ENCODE data around the gene SRMS. TPM values are rescaled to one million over a fixed set of nuclear protein-coding genes. Genes with fewer than 3 reads are reported as not detected.

SRMS gene
- total and polyA plus RNA-seq, 2 donors (not counting 1 experiment from before 2014, with no cell fraction given), result 0.17 to 0.54 TPM

DNA sequence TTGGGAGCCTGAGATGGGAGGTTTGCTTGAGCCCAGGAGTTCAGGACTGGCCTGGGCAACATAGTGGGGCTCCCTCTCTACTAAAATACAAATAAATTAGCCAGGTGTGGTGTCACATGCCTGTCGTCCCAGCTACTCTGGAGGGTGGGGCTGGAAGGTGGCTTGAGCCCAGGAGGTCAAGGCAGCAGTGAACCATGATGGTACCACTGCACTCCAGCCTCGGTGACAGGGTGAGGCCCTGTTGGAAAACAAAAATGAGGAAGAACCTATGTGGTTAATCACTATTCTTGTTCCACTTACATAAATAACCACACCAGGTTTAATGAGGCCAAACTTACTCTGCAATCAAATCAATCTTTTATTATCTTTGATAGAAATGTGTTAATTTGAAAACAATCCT is 21.6 kb downstream of the SRMS start:
- no peaks in the 10 kb centered on the region for H3K27me3 Mint-ChIP-seq
- POLR2A ChIA-PET, result interaction anchor here (0.7 to 1.7 kb wide), 3 partner anchors 11 to 522 kb away, joined by 3 to 5 read pairs (median 3); partner anchors contain the start of gene PTK6
- Histone ChIP-seq H4K20me1 (ENCODE audit: control insufficient read depth, insufficient read depth, low read length, poor library complexity, severe bottlenecking) (peaks cover 28% of the 10 kb centered on the region), H3K27me3 (replicated peaks in 1 of 4; ENCODE audit: control extremely low read depth in 1 of 4, control insufficient read depth in 3 of 4, insufficient read depth in 4 of 4, low read length in 3 of 4) (peaks cover 0 to 6% (median 0%) of the 10 kb centered on the region in 4 experiments), H2AFZ (ENCODE audit: insufficient read depth, low read depth, low read length, poor library complexity, severe bottlenecking) (no peak overlapping the region), H3K4me3 (ENCODE audit: control extremely low read depth in 1 of 5, extremely low read depth in 1 of 5, insufficient read depth in 1 of 5, low read depth in 2 of 5, low read length in 4 of 5) (no peak overlapping the region), H3K4me2 (replicated peaks; ENCODE audit: low read depth, low read length, poor library complexity, severe bottlenecking) (no peak overlapping the region), H3K27ac (ENCODE audit: low read length in 2 of 2) (no peak overlapping the region), H3K79me2 (ENCODE audit: control insufficient read depth, insufficient read depth, low read length) (peaks cover 14% of the 10 kb centered on the region), H3K4me1 (ENCODE audit: control insufficient read depth in 2 of 2, insufficient read depth in 2 of 2, low read length in 2 of 2) (peaks cover 17 to 23% of the 10 kb centered on the region in 2 donors), H3K9me3 (ENCODE audit: control extremely low read depth in 1 of 3, control insufficient read depth in 2 of 3, insufficient read depth in 1 of 3, low read length in 2 of 3) (peaks cover 0 to 14% (median 4%) of the 10 kb centered on the region in 3 donors), H3K36me3 (replicated peaks in 1 of 2; ENCODE audit: control extremely low read depth in 1 of 2, control insufficient read depth in 1 of 2, extremely low read depth in 1 of 2, insufficient read depth in 2 of 2, low read length in 1 of 2) (peaks cover 0 to 7% of the 10 kb centered on the region in 2 experiments), H3K9ac (ENCODE audit: low read length) (no peak overlapping the region)
- peaks cover 38% of the 10 kb centered on the region for H3K4me1 Mint-ChIP-seq
- ATAC-seq (ENCODE audit: low read depth), result no peak
- H3K27ac Mint-ChIP-seq, result no peak overlapping the region
- WGBS (ENCODE audit: insufficient coverage), result no CpG with 5 or more reads among the region's 2 CpGs
- peak; percentile 15 for DNase-seq
- H3K9me3 Mint-ChIP-seq (ENCODE audit: insufficient read depth), result no peaks in the 10 kb centered on the region
- TF ChIP-seq, protein P1, sequence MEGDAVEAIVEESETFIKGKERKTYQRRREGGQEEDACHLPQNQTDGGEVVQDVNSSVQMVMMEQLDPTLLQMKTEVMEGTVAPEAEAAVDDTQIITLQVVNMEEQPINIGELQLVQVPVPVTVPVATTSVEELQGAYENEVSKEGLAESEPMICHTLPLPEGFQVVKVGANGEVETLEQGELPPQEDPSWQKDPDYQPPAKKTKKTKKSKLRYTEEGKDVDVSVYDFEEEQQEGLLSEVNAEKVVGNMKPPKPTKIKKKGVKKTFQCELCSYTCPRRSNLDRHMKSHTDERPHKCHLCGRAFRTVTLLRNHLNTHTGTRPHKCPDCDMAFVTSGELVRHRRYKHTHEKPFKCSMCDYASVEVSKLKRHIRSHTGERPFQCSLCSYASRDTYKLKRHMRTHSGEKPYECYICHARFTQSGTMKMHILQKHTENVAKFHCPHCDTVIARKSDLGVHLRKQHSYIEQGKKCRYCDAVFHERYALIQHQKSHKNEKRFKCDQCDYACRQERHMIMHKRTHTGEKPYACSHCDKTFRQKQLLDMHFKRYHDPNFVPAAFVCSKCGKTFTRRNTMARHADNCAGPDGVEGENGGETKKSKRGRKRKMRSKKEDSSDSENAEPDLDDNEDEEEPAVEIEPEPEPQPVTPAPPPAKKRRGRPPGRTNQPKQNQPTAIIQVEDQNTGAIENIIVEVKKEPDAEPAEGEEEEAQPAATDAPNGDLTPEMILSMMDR (IDR thresholded peaks at IDR 0.05), result no peak
- TF ChIP-seq EZH2 (IDR thresholded peaks at IDR 0.05; ENCODE audit: borderline replicate concordance, insufficient read depth, low read depth, low read length, poor library complexity, severe bottlenecking), result no peak
- H3K4me3 Mint-ChIP-seq, result no peak overlapping the region
- intact Hi-C loops (cut with micrococcal nuclease), result no loop called here
- CTCF ChIA-PET, result interaction anchor here (0.6 kb wide), 1 partner anchor 268 kb away, joined by 5 read pairs; no protein-coding TSS in a partner anchor

DNA sequence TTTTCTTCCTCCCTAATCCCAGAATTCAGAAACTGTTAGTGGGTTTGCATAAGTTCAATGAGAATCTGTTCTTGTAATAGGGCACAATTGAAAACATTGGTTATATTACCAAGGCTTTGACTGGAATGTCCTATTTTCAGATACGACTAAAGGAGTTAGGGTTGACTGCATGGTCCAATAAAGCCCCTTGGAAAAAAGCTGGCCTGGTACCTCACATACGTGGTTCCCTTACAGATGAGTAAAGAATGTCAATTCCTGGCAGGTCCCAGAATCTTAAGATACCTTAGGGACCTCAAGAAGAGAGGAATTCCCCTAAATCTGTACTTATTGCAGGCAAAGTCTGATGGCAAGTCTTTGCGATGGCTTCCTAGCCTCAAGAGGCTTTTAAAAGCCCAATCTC is 22.4 kb downstream of the SRMS start:
- H3K4me3 ChIP-seq (ENCODE audit: control extremely low read depth in 1 of 5, extremely low read depth in 1 of 5, insufficient read depth in 1 of 5, low read depth in 2 of 5, low read length in 4 of 5), result no peak overlapping the region
- WGBS (ENCODE audit: insufficient coverage), result 69% methylated on average over 2 of the region's 3 CpGs
- Mint-ChIP-seq H3K4me1 (peaks cover 38% of the 10 kb centered on the region), H3K27ac (no peak overlapping the region), H3K4me3 (no peak overlapping the region), H3K9me3 (ENCODE audit: insufficient read depth) (no peaks in the 10 kb centered on the region), H3K27me3 (no peaks in the 10 kb centered on the region)
- H3K9ac ChIP-seq (ENCODE audit: low read length), result no peak overlapping the region
- TF ChIP-seq, protein P1 (IDR thresholded peaks at IDR 0.05), result no peak
- TF ChIP-seq EZH2 (IDR thresholded peaks at IDR 0.05; ENCODE audit: borderline replicate concordance, insufficient read depth, low read depth, low read length, poor library complexity, severe bottlenecking), result no peak
- H3K4me2 ChIP-seq (replicated peaks; ENCODE audit: low read depth, low read length, poor library complexity, severe bottlenecking), result no peak overlapping the region
- DNase-seq, result peak; percentile 13
- peaks cover 0 to 6% (median 0%) of the 10 kb centered on the region in 4 experiments for H3K27me3 ChIP-seq (replicated peaks in 1 of 4; ENCODE audit: control extremely low read depth in 1 of 4, control insufficient read depth in 3 of 4, insufficient read depth in 4 of 4, low read length in 3 of 4)
- intact Hi-C loops (cut with micrococcal nuclease), result no loop called here
- H3K27ac ChIP-seq (ENCODE audit: low read length in 2 of 2), result no peak overlapping the region
- ChIA-PET POLR2A (interaction anchor here (0.7 to 1.7 kb wide), 2 partner anchors 12 to 1004 kb away, joined by 4 to 5 read pairs; partner anchors contain the start of gene PTK6), CTCF (no interaction called here)
- peaks cover 29% of the 10 kb centered on the region for H4K20me1 ChIP-seq (ENCODE audit: control insufficient read depth, insufficient read depth, low read length, poor library complexity, severe bottlenecking)
- H2AFZ ChIP-seq (ENCODE audit: insufficient read depth, low read depth, low read length, poor library complexity, severe bottlenecking), result no peak overlapping the region
- peaks cover 17 to 23% of the 10 kb centered on the region in 2 donors for H3K4me1 ChIP-seq (ENCODE audit: control insufficient read depth in 2 of 2, insufficient read depth in 2 of 2, low read length in 2 of 2)
- H3K36me3 ChIP-seq (replicated peaks in 1 of 2; ENCODE audit: control extremely low read depth in 1 of 2, control insufficient read depth in 1 of 2, extremely low read depth in 1 of 2, insufficient read depth in 2 of 2, low read length in 1 of 2), result peaks cover 0 to 7% of the 10 kb centered on the region in 2 experiments
- peaks cover 15% of the 10 kb centered on the region for H3K79me2 ChIP-seq (ENCODE audit: control insufficient read depth, insufficient read depth, low read length)
- H3K9me3 ChIP-seq (ENCODE audit: control extremely low read depth in 1 of 3, control insufficient read depth in 2 of 3, insufficient read depth in 1 of 3, low read length in 2 of 3), result peaks cover 0 to 14% (median 4%) of the 10 kb centered on the region in 3 donors
- no peak for ATAC-seq (ENCODE audit: low read depth)
